Adipose tissue (tissue), 3 donors: ENCODE measurements around the gene TNPO3. TPM values are rescaled to one million over a fixed set of nuclear protein-coding genes. Genes with fewer than 3 reads are reported as not detected.
A peak's percentile ranks its signal among the peaks of the same experiment; 100 is the strongest.
"Not testable (repeated sequence)": the region's sequence is repeated elsewhere in the genome, so short reads cannot be mapped to it uniquely, and the experiment has no call there.

ENCODE experiments used
- H3K27ac ChIP-seq: one replicate; pipeline ENCODE4 v1.5.1; 2013; ENCODE audit warnings: low read depth, low read length
- WGBS, 3 donors: extraction: QIAGEN DNeasy Blood & Tissue Kit; methylation state at CpG; one replicate each; pipeline ENCODE4 v1.1.7; 2013; 5-methylcytosine and 5-hydroxymethylcytosine counted together
- polyA plus RNA-seq, 3 donors: library from polyadenylated mRNA; stranded (reverse); fragments of 200-250 nt; gene quantifications; one replicate each; pipeline ENCODE4 v1.2.3, GENCODE V29; 2013
- donor health status: healthy with polysubstance abuse.
- donor health status: Bipolar disorder and iron deficiency.
- donor health status: healthy.

TNPO3 gene
- polyA plus RNA-seq, 3 donors = 13.0 to 16.3 (median 15.3) TPM

GRCh38 chr7:129073738-129074137 lies 18.8 kb upstream of the TNPO3 start:
- H3K27ac ChIP-seq = no peak overlapping the region
- 64 to 77% (median 72%) methylated on average over 4 of the region's 4 CpGs for WGBS, 3 donors

GRCh38 chr7:129073204-129073603 lies 18.3 kb upstream of the TNPO3 start:
- 91 to 94% (median 93%) methylated on average over 1 of the region's 1 CpG for WGBS, 3 donors
- H3K27ac ChIP-seq = no peak overlapping the region

GRCh38 chr7:129072479-129073011 lies 17.6 kb upstream of the TNPO3 start:
- WGBS, 3 donors = 45 to 78% (median 53%) methylated on average over 9 of the region's 9 CpGs
- no peak overlapping the region for H3K27ac ChIP-seq

- no peak overlapping the region for H3K27ac ChIP-seq
- 45 to 62% (median 50%) methylated on average over 5 of the region's 5 CpGs for WGBS, 3 donors
Observed at GRCh38 chr7:129069021-129069420, 14.1 kb upstream of the TNPO3 start.

GRCh38 chr7:129067943-129068548 lies 13.1 kb upstream of the TNPO3 start:
- 76 to 89% (median 87%) methylated on average over 5 of the region's 5 CpGs for WGBS, 3 donors
- H3K27ac ChIP-seq = no peak overlapping the region

- not testable (repeated sequence) for H3K27ac ChIP-seq
- 37 to 46% (median 43%) methylated on average over 4 of the region's 4 CpGs for WGBS, 3 donors
Observed at GRCh38 chr7:129067132-129067561, 12.2 kb upstream of the TNPO3 start.

- WGBS, 3 donors = 81 to 84% (median 84%) methylated on average over 11 of the region's 11 CpGs
- no peak overlapping the region for H3K27ac ChIP-seq
Observed at GRCh38 chr7:129066290-129067131, 11.6 kb upstream of the TNPO3 start.

GRCh38 chr7:129055861-129056464 lies 1.1 kb upstream of the TNPO3 start:
- H3K27ac ChIP-seq = no peak overlapping the region
- WGBS, 3 donors = 77 to 88% (median 80%) methylated on average over 22 of the region's 22 CpGs

GRCh38 chr7:129055294-129055816 lies 444 bp upstream of the TNPO3 start:
- WGBS, 3 donors = 6 to 13% (median 11%) methylated on average over 9 of the region's 9 CpGs
- peak overlapping the region; percentile 97 for H3K27ac ChIP-seq

GRCh38 chr7:129053938-129054437 lies 923 bp downstream of the TNPO3 start:
- WGBS, 3 donors = 0 to 1% (median 0%) methylated on average over 10 of the region's 10 CpGs

GRCh38 chr7:129052441-129052840 lies 2.5 kb downstream of the TNPO3 start:
- 15 to 87% (median 81%) methylated on average over 1 of the region's 1 CpG for WGBS, 3 donors
- no peak overlapping the region for H3K27ac ChIP-seq

More at GRCh38 chr7:129053938-129054437, 923 bp downstream of the TNPO3 start:
- peak overlapping the region; percentile 97 for H3K27ac ChIP-seq

- WGBS, 3 donors = 97 to 99% (median 98%) methylated on average over 7 of the region's 7 CpGs
Observed at GRCh38 chr7:129051459-129051858, 3.5 kb downstream of the TNPO3 start.

GRCh38 chr7:129047761-129048160 lies 7.2 kb downstream of the TNPO3 start:
- WGBS, 3 donors = 93 to 97% (median 93%) methylated on average over 2 of the region's 2 CpGs
- H3K27ac ChIP-seq = no peak overlapping the region

More at GRCh38 chr7:129051459-129051858, 3.5 kb downstream of the TNPO3 start:
- not testable (repeated sequence) for H3K27ac ChIP-seq

GRCh38 chr7:129045682-129046081 lies 9.2 kb downstream of the TNPO3 start:
- H3K27ac ChIP-seq = no peak overlapping the region
- WGBS, 3 donors = 71 to 85% (median 79%) methylated on average over 4 of the region's 4 CpGs

GRCh38 chr7:129043012-129043411 lies 11.9 kb downstream of the TNPO3 start:
- 89 to 94% (median 91%) methylated on average over 3 of the region's 3 CpGs for WGBS, 3 donors
- H3K27ac ChIP-seq = no peak overlapping the region

GRCh38 chr7:129041142-129042085 lies 13.5 kb downstream of the TNPO3 start:
- WGBS, 3 donors = 87 to 93% (median 89%) methylated on average over 3 of the region's 3 CpGs
- H3K27ac ChIP-seq = no peak overlapping the region

GRCh38 chr7:129038468-129038867 lies 16.4 kb downstream of the TNPO3 start:
- 96 to 100% (median 97%) methylated on average over 2 of the region's 2 CpGs for WGBS, 3 donors
- not testable (repeated sequence) for H3K27ac ChIP-seq
